NT2/D1 (cell line): ENCODE measurements around the gene LHFPL4.
"Not testable (repeated sequence)": the region's sequence is repeated elsewhere in the genome, so short reads cannot be mapped to it uniquely, and the experiment has no call there.

Experiments
- DNase-seq: peaks from one replicate; pipeline ENCODE4 v3.0.0-alpha.2; 2011; ENCODE audit warnings: low read depth, low spot score
- H3K27me3 ChIP-seq: 2 replicates; pipeline ENCODE4 v1.6.0; 2011; ENCODE audit warnings: mild to moderate bottlenecking; ENCODE audit not compliant: insufficient read length, insufficient read depth
- H3K36me3 ChIP-seq: 2 replicates; pipeline ENCODE4 v1.6.1; 2011; ENCODE audit warnings: mild to moderate bottlenecking, low read length, mixed read lengths; ENCODE audit not compliant: insufficient read depth, insufficient read length
- H3K4me1 ChIP-seq: 2 replicates; pipeline ENCODE4 v1.5.1; 2011; ENCODE audit not compliant: insufficient read depth, insufficient read length
- H3K4me3 ChIP-seq: 2 replicates; pipeline ENCODE4 v1.5.1; 2011; ENCODE audit warnings: low read depth; ENCODE audit not compliant: insufficient read length
- H3K9ac ChIP-seq: 2 replicates; pipeline ENCODE4 v1.6.0; 2011; ENCODE audit warnings: low read depth; ENCODE audit not compliant: insufficient read length
- H3K9me3 ChIP-seq: 2 replicates; pipeline ENCODE4 v1.5.1; 2011; ENCODE audit warnings: mild to moderate bottlenecking, low read length; ENCODE audit not compliant: insufficient read depth
- SUZ12 ChIP-seq: IDR thresholded peaks from 2 replicates; pipeline ENCODE4 v1.6.1; 2011; ENCODE audit not compliant: insufficient read length, insufficient read depth; ENCODE audit errors: extremely low read depth
- YY1 ChIP-seq: IDR thresholded peaks from 2 replicates; pipeline ENCODE4 v1.6.1; 2011; ENCODE audit not compliant: insufficient read length, insufficient read depth
- ZNF274 ChIP-seq: IDR thresholded peaks from 2 replicates; pipeline ENCODE4 v1.6.1; 2011; ENCODE audit warnings: mild to moderate bottlenecking, low read depth, low read length

LHFPL4 gene

DNA sequence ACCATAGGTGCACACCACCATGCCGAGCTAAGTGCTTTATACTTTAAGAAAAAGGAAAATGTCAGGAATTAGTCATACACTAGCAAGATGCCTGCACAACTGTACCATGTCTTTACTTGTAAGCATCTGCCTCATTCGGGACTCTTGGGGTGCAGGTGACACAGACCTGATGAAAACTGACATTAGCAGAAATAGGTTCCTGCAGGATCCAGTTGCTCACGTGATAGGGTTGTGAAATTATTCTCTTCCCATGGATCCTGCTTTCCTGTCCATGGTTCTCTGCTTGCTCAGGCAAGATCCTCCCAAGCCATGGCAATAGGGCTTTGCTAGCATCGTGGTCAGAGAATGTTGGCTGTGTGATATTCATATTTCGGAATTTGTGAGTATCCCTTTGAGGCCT, 10.2 kb upstream of the LHFPL4 start:
- Histone ChIP-seq H3K27me3 (no peaks in the 10 kb centered on the region), H3K4me1 (no peaks in the 10 kb centered on the region), H3K9me3 (peaks cover 18% of the 10 kb centered on the region), H3K36me3 (no peaks in the 10 kb centered on the region), H3K9ac (no peak overlapping the region), H3K4me3 (no peak overlapping the region)
- TF ChIP-seq ZNF274 (no peak), YY1 (no peak), SUZ12 (no peak)
- DNase-seq, result no peak

- not testable (repeated sequence) for H3K36me3 ChIP-seq, H3K4me1 ChIP-seq, DNase-seq, H3K4me3 ChIP-seq, H3K9ac ChIP-seq
- Histone ChIP-seq H3K9me3 (peaks cover 12% of the 10 kb centered on the region; the same call in 1 of the 2 replicates), H3K27me3 (peaks cover 23% of the 10 kb centered on the region)
Measured at GRCh38 chr3:9560056-9560455, 6.4 kb upstream of the LHFPL4 start.

- Histone ChIP-seq H3K9me3 (0 out of 2 replicates have a peak, but pooled peaks cover 6% of the 10 kb centered on the region), H3K4me3 (peak overlapping the region; percentile 55), H3K36me3 (no peaks in the 10 kb centered on the region), H3K27me3 (peaks cover 65% of the 10 kb centered on the region), H3K9ac (peak overlapping the region; percentile 61), H3K4me1 (no peaks in the 10 kb centered on the region)
- no peak for DNase-seq
- TF ChIP-seq YY1 (no peak), SUZ12 (no peak), ZNF274 (no peak)
Measured at GRCh38 chr3:9553948-9554513, 409 bp upstream of the LHFPL4 start.

GRCh38 chr3:9552252-9552999, 1.2 kb downstream of the LHFPL4 start:
- Histone ChIP-seq H3K4me3 (peak overlapping the region; percentile 55), H3K9ac (no peak overlapping the region), H3K9me3 (no peaks in the 10 kb centered on the region), H3K4me1 (no peaks in the 10 kb centered on the region), H3K27me3 (peaks cover 59% of the 10 kb centered on the region), H3K36me3 (no peaks in the 10 kb centered on the region)
- no peak for TF ChIP-seq YY1
- no peak for TF ChIP-seq SUZ12
- no peak for TF ChIP-seq ZNF274
- peak; percentile 82 for DNase-seq

DNA sequence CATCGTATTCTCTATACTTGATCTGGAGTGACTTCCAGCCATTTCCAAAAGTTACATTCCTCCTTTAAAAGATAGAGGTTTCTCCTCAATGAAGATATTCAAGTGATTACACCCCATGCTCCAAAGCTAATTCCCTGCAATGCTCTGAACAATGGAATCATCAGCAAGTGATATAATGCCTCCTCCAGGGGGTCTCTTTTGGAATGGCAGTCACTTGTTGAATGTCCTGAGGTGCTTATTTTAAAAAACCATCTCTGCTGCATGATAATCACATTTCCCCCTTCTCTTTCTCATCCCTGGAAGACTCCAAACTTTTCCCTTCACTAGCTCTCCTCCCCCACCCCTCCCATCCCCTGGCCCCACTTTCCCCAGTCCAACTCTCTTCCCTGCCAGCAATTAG, 2.6 kb downstream of the LHFPL4 start:
- TF ChIP-seq SUZ12, result no peak
- no peak for TF ChIP-seq YY1
- no peak for TF ChIP-seq ZNF274
- Histone ChIP-seq H3K9ac (no peak overlapping the region), H3K4me3 (no peak overlapping the region), H3K27me3 (peaks cover 51% of the 10 kb centered on the region), H3K9me3 (no peaks in the 10 kb centered on the region), H3K4me1 (no peaks in the 10 kb centered on the region), H3K36me3 (no peaks in the 10 kb centered on the region)
- DNase-seq, result peak; percentile 39

DNA sequence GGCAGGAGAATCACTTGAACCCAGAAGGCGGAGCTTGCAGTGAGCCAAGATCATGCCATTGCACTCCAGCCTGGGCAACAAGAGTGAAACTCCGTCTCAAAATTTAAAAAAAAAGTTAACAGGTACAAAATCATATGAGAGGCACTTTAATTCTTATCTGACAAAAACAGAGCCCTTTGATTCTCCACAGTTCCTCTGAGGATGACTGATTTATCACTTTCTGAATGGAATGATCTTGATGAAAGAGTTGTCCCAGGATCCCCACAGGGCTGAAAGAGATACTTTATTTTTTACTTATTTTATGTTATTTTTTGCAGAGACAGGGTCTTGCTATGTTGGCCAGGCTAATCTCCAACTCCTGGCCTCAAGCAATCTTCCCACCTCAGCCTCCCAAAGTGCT, 4.0 kb downstream of the LHFPL4 start:
- H3K36me3 ChIP-seq, result no peaks in the 10 kb centered on the region
- H3K9ac ChIP-seq, result no peak overlapping the region
- H3K9me3 ChIP-seq, result no peaks in the 10 kb centered on the region
- peaks cover 37% of the 10 kb centered on the region for H3K27me3 ChIP-seq
- H3K4me1 ChIP-seq, result no peaks in the 10 kb centered on the region
- DNase-seq, result no peak
- H3K4me3 ChIP-seq, result no peak overlapping the region
- no peak for TF ChIP-seq ZNF274
- TF ChIP-seq YY1, result no peak
- no peak for TF ChIP-seq SUZ12

GRCh38 chr3:9548991-9549390, 4.6 kb downstream of the LHFPL4 start:
- no peak overlapping the region for H3K4me3 ChIP-seq
- peaks cover 31% of the 10 kb centered on the region for H3K27me3 ChIP-seq
- TF ChIP-seq SUZ12, result no peak
- no peak for TF ChIP-seq ZNF274
- TF ChIP-seq YY1, result no peak

More at GRCh38 chr3:9548991-9549390, 4.6 kb downstream of the LHFPL4 start:
- no peaks in the 10 kb centered on the region for H3K9me3 ChIP-seq
- H3K36me3 ChIP-seq, result no peaks in the 10 kb centered on the region
- H3K4me1 ChIP-seq, result no peaks in the 10 kb centered on the region
- no peak overlapping the region for H3K9ac ChIP-seq
- DNase-seq, result no peak
